Measurements from ENCODE around the gene ADM2.

GRCh38 chr22:50474710-50475651, 6.4 kb upstream of the ADM2 start, which contains the start of gene SBF1:
- TF ChIP-seq, protein P1, sequence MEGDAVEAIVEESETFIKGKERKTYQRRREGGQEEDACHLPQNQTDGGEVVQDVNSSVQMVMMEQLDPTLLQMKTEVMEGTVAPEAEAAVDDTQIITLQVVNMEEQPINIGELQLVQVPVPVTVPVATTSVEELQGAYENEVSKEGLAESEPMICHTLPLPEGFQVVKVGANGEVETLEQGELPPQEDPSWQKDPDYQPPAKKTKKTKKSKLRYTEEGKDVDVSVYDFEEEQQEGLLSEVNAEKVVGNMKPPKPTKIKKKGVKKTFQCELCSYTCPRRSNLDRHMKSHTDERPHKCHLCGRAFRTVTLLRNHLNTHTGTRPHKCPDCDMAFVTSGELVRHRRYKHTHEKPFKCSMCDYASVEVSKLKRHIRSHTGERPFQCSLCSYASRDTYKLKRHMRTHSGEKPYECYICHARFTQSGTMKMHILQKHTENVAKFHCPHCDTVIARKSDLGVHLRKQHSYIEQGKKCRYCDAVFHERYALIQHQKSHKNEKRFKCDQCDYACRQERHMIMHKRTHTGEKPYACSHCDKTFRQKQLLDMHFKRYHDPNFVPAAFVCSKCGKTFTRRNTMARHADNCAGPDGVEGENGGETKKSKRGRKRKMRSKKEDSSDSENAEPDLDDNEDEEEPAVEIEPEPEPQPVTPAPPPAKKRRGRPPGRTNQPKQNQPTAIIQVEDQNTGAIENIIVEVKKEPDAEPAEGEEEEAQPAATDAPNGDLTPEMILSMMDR (IDR thresholded peaks at IDR 0.05), result no peak
- peak; percentile 68 for TF ChIP-seq POLR2A (IDR thresholded peaks at IDR 0.05)
